WI38 (cell line): Measurements from ENCODE around the gene SPINK1.

Experiments used
- H3K4me3 ChIP-seq: 2 replicates; pipeline ENCODE4 v1.5.1; 2011; ENCODE audit warnings: low read depth, mild to moderate bottlenecking, control low read depth, low read length
- CTCF ChIP-seq: IDR thresholded peaks from 2 replicates; pipeline ENCODE4 v1.5.1; 2012; ENCODE audit warnings: low read depth, mild to moderate bottlenecking, control low read depth, low read length

Gene SPINK1

GRCh38 chr5:147856801-147857200 is 25.3 kb upstream of the SPINK1 start:
- no peak overlapping the region for H3K4me3 ChIP-seq
- no peak for TF ChIP-seq CTCF

- no peak for TF ChIP-seq CTCF
- no peak overlapping the region for H3K4me3 ChIP-seq
Measured at GRCh38 chr5:147855774-147856069, 24.3 kb upstream of the SPINK1 start.

GRCh38 chr5:147854894-147855773 is 23.7 kb upstream of the SPINK1 start:
- no peak overlapping the region for H3K4me3 ChIP-seq
- TF ChIP-seq CTCF: no peak

GRCh38 chr5:147854331-147854730 is 22.9 kb upstream of the SPINK1 start:
- TF ChIP-seq CTCF: no peak
- no peak overlapping the region for H3K4me3 ChIP-seq

- H3K4me3 ChIP-seq: no peak overlapping the region
- TF ChIP-seq CTCF: no peak
Measured at GRCh38 chr5:147853372-147853987, 22.0 kb upstream of the SPINK1 start.

- no peak overlapping the region for H3K4me3 ChIP-seq
- TF ChIP-seq CTCF: no peak
Measured at GRCh38 chr5:147852365-147852764, 20.9 kb upstream of the SPINK1 start.

- H3K4me3 ChIP-seq: no peak overlapping the region
- TF ChIP-seq CTCF: no peak
Measured at GRCh38 chr5:147851578-147851977, 20.1 kb upstream of the SPINK1 start.
